Loucy (cell line): ENCODE results near the gene TNFSF9.

Source experiments
- H2AFZ ChIP-seq: fragments of 200-600 bp; sonication (generic); 2 replicates; pipeline ENCODE4 v1.6.0; 2016; ENCODE audit warnings: antibody characterized with exemption, mild to moderate bottlenecking, low read length, moderate library complexity
- H3F3A ChIP-seq: fragments of 200-600 bp; 2 replicates; pipeline ENCODE4 v1.6.0; 2016; ENCODE audit warnings: antibody characterized with exemption, low read depth, mild to moderate bottlenecking
- H3K27me3 ChIP-seq: fragments of 200-600 bp; sonication (generic); 2 replicates; pipeline ENCODE4 v1.6.1; 2014; ENCODE audit warnings: low read length, mild to moderate bottlenecking; ENCODE audit not compliant: insufficient read depth, poor library complexity, severe bottlenecking
- H3K36me3 ChIP-seq: fragments of 200-600 bp; sonication (generic); 2 replicates; pipeline ENCODE4 v1.6.1; 2016; ENCODE audit warnings: low read length; ENCODE audit not compliant: insufficient read depth
- H3K4me1 ChIP-seq: fragments of 200-600 bp; sonication (generic); 2 replicates; pipeline ENCODE4 v1.5.1; 2014; ENCODE audit warnings: low read length, mild to moderate bottlenecking; ENCODE audit not compliant: insufficient read depth, poor library complexity, severe bottlenecking
- H3K4me2 ChIP-seq: fragments of 200-600 bp; sonication (generic); 2 replicates; pipeline ENCODE4 v1.6.0; 2014; ENCODE audit warnings: antibody characterized with exemption, low read length, low read depth, mild to moderate bottlenecking; ENCODE audit not compliant: poor library complexity, severe bottlenecking
- H3K4me3 ChIP-seq: fragments of 200-600 bp; sonication (generic); 2 replicates; pipeline ENCODE4 v1.5.1; 2014; ENCODE audit warnings: low read length, mild to moderate bottlenecking, mixed read lengths; ENCODE audit not compliant: poor library complexity, severe bottlenecking
- H3K79me2 ChIP-seq: fragments of 200-600 bp; sonication (generic); 2 replicates; pipeline ENCODE4 v1.6.1; 2014; ENCODE audit warnings: low read length; ENCODE audit not compliant: insufficient read depth
- H3K9ac ChIP-seq: fragments of 200-600 bp; sonication (generic); 2 replicates; pipeline ENCODE4 v1.6.0; 2014; ENCODE audit warnings: mild to moderate bottlenecking, low read depth, low read length, moderate library complexity; ENCODE audit not compliant: poor library complexity, severe bottlenecking
- H3K9me2 ChIP-seq: fragments of 200-600 bp; sonication (generic); replicated peaks from 2 replicates; pipeline ENCODE4 v1.6.1; 2016; ENCODE audit warnings: low read depth, low read length, mixed read lengths
- H3K9me3 ChIP-seq: fragments of 200-600 bp; sonication (generic); 2 replicates; pipeline ENCODE4 v1.6.1; 2014; ENCODE audit warnings: mild to moderate bottlenecking, antibody characterized with exemption, low read length, low read depth; ENCODE audit not compliant: insufficient read depth
- H4K20me1 ChIP-seq: fragments of 200-600 bp; sonication (generic); 2 replicates; pipeline ENCODE4 v1.6.0; 2014; ENCODE audit warnings: antibody characterized with exemption, low read length, mild to moderate bottlenecking; ENCODE audit not compliant: insufficient read depth, poor library complexity, severe bottlenecking
- CTCF ChIP-seq: fragments of 200-600 bp; sonication (generic); conservative IDR thresholded peaks from 2 replicates; pipeline ENCODE4 v1.5.1; 2014; ENCODE audit warnings: mild to moderate bottlenecking, antibody characterized with exemption, low read length
- EZH2phosphoT487 ChIP-seq: fragments of 200-600 bp; IDR thresholded peaks from 2 replicates; pipeline ENCODE4 v1.6.1; 2018; ENCODE audit warnings: antibody characterized with exemption, mild to moderate bottlenecking, moderate library complexity, borderline replicate concordance

The TNFSF9 gene

GRCh38 chr19:6521718-6522646 lies 8.8 kb upstream of the TNFSF9 start:
- Histone ChIP-seq H3K79me2 (no peaks in the 10 kb centered on the region), H3K4me1 (peaks cover 15% of the 10 kb centered on the region), H3K9me3 (no peaks in the 10 kb centered on the region), H3K27me3 (no peaks in the 10 kb centered on the region), H4K20me1 (no peaks in the 10 kb centered on the region), H3K36me3 (no peaks in the 10 kb centered on the region), H3K4me2 (no peak overlapping the region), H3K9me2 (no peaks in the 10 kb centered on the region), H3F3A (no peaks in the 10 kb centered on the region), H3K4me3 (no peak overlapping the region), H3K9ac (no peak overlapping the region), H2AFZ (no peak overlapping the region)
- no peak for TF ChIP-seq EZH2phosphoT487
- TF ChIP-seq CTCF = no peak

- no peaks in the 10 kb centered on the region for H3K9me3 ChIP-seq
- H3K9me2 ChIP-seq = no peaks in the 10 kb centered on the region
- no peak for TF ChIP-seq EZH2phosphoT487
- no peak for TF ChIP-seq CTCF
- H3K27me3 ChIP-seq = no peaks in the 10 kb centered on the region
- H2AFZ ChIP-seq = no peak overlapping the region
- no peak overlapping the region for H3K4me2 ChIP-seq
- no peaks in the 10 kb centered on the region for H3K79me2 ChIP-seq
- H3F3A ChIP-seq = no peaks in the 10 kb centered on the region
- H3K9ac ChIP-seq = no peak overlapping the region
- H4K20me1 ChIP-seq = no peaks in the 10 kb centered on the region
- H3K4me1 ChIP-seq = peaks cover 10% of the 10 kb centered on the region
- no peak overlapping the region for H3K4me3 ChIP-seq
- H3K36me3 ChIP-seq = no peaks in the 10 kb centered on the region
Observed at GRCh38 chr19:6522712-6523111, 8.1 kb upstream of the TNFSF9 start.

- no peak overlapping the region for H3K4me3 ChIP-seq
- peaks cover 3% of the 10 kb centered on the region for H3K4me1 ChIP-seq
- H3K27me3 ChIP-seq = peaks cover under 1% of the 10 kb centered on the region
- TF ChIP-seq EZH2phosphoT487 = no peak
- no peak for TF ChIP-seq CTCF
- no peak overlapping the region for H3K4me2 ChIP-seq
- H3K9me3 ChIP-seq = no peaks in the 10 kb centered on the region
- H4K20me1 ChIP-seq = no peaks in the 10 kb centered on the region
- no peak overlapping the region for H3K9ac ChIP-seq
- no peaks in the 10 kb centered on the region for H3K79me2 ChIP-seq
- H3F3A ChIP-seq = no peaks in the 10 kb centered on the region
- H2AFZ ChIP-seq = no peak overlapping the region
- H3K9me2 ChIP-seq = no peaks in the 10 kb centered on the region
- no peaks in the 10 kb centered on the region for H3K36me3 ChIP-seq
Observed at GRCh38 chr19:6524311-6524710, 6.5 kb upstream of the TNFSF9 start.
